Activated CD8-positive, alpha-beta memory T cell treated with anti-CD3 and anti-CD28 coated beads, Interleukin-2, amount 10 ng/mL, durations not matched to agents 7 days and 5 days (primary cell): ENCODE results near the gene BRSK2. TPM values are rescaled to one million over a fixed set of nuclear protein-coding genes. Genes with fewer than 3 reads are reported as not detected.

Source experiments
- ATAC-seq: fragments of 150-1000 bp; cut with Tn5 transposase; one replicate; pipeline ENCODE4 v1.10.0; 2021; ENCODE audit warnings: moderate library complexity
- CTCF ChIA-PET: fragments of 350-600 bp; sonication (Branson Sonifier 250); formaldehyde crosslinking; loops from one replicate; lab custom pipeline; 2021; ENCODE audit warnings: antibody characterized with exemption; lab: Charles Lee
- DNase-seq: peaks from one replicate; pipeline ENCODE4 v3.0.0-alpha.2; 2020
- H3K27ac Mint-ChIP-seq: one replicate; pipeline ENCODE4 v1.8.0; 2021; ENCODE audit warnings: mild to moderate bottlenecking, mixed read lengths
- H3K27me3 Mint-ChIP-seq: one replicate; pipeline ENCODE4 v1.8.0; 2021; ENCODE audit warnings: mixed read lengths
- H3K36me3 Mint-ChIP-seq: one replicate; pipeline ENCODE4 v1.8.0; 2021; ENCODE audit warnings: mild to moderate bottlenecking, mixed read lengths
- H3K4me1 Mint-ChIP-seq: one replicate; pipeline ENCODE4 v1.8.0; 2021; ENCODE audit warnings: mixed read lengths
- H3K4me3 Mint-ChIP-seq: one replicate; pipeline ENCODE4 v1.8.0; 2021; ENCODE audit warnings: mild to moderate bottlenecking, moderate library complexity, mixed read lengths
- H3K9me3 Mint-ChIP-seq: one replicate; pipeline ENCODE4 v1.8.0; 2022; ENCODE audit warnings: low read depth, mixed read lengths
- total RNA-seq, 2 experiments: library from RNA; stranded (reverse); gene quantifications; one replicate each; pipeline ENCODE4 v1.2.3, GENCODE V29; 2021

The BRSK2 gene
- total RNA-seq, 2 experiments from 2014 or later, result 0.40 TPM; not detected in 1

DNA sequence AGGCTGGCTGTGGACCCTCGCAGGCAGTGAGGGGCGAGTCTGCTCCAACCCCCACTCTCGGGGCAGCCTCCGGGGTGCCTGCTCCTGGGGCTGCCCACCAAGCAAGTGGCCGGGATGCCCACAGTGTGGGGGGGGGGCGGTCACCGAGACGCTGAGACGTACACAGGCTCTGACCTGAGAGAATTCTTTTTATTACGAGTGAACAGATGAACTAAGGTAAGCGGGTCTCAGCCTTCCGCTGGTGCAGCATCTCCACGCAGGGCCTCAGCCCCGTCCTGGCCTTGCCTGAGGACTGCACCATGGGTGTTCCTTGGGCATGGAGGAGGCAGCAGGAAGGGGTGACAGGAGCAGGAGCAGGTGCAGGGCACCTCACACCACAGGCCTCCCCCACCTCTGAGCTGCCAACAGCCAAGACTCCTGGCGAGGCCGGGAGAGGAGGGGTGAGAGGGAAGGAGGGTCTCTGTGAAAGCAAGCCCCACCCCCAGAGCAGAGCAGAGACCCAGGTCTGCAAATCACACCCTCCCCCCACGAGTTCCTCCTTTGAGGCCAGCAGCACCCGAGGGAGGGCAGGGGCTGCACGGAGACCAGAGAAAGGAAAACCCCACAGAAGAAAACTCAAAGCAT lies 79.7 kb downstream of the BRSK2 start:
- Mint-ChIP-seq H3K9me3 (no peaks in the 10 kb centered on the region), H3K4me1 (no peaks in the 10 kb centered on the region), H3K4me3 (no peak overlapping the region), H3K27ac (no peak overlapping the region), H3K27me3 (no peaks in the 10 kb centered on the region), H3K36me3 (no peaks in the 10 kb centered on the region)
- ATAC-seq, result no peak
- CTCF ChIA-PET, result no interaction called here
- DNase-seq, result no peak

DNA sequence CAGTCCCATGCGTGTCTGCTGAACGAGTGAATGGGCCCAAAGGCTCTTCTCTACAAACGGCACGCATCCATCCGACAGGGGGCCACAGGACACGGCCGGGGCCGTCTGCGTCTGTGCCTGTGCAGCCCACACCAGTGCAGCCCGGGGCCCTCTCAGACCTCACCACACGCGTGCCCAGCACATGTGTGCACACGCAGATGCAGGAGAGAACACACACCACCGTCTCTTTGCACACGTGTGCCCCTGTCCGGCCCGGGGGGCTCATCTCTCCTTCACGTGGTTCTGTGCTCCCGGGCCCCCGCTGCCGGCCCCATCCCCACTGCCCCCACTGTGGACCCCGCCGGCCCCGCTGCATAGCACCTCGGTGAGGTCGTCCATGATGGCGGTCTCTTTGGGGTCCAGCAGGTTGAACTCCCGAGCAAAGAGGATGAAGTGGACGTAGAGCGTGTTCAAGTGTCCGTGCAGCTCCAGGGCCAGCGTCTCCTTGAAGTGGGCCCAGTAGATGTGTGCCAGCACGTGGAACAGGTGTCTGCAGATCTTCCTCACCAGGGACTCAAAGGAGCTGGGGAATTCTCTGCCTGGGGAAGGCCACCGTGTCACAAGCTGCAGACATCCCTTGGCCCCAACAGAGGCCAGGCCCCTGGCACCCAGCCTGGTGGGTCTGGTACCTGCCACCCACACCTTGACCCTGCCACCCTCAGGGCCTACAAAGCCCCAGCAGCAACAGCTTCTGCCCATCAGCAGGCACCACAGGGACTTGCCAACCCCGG lies 80.4 kb downstream of the BRSK2 start:
- Mint-ChIP-seq H3K27ac (no peak overlapping the region), H3K4me3 (no peak overlapping the region), H3K9me3 (no peaks in the 10 kb centered on the region), H3K36me3 (no peaks in the 10 kb centered on the region), H3K27me3 (no peaks in the 10 kb centered on the region), H3K4me1 (no peaks in the 10 kb centered on the region)
- ATAC-seq, result no peak
- DNase-seq, result no peak
- CTCF ChIA-PET, result no interaction called here

DNA sequence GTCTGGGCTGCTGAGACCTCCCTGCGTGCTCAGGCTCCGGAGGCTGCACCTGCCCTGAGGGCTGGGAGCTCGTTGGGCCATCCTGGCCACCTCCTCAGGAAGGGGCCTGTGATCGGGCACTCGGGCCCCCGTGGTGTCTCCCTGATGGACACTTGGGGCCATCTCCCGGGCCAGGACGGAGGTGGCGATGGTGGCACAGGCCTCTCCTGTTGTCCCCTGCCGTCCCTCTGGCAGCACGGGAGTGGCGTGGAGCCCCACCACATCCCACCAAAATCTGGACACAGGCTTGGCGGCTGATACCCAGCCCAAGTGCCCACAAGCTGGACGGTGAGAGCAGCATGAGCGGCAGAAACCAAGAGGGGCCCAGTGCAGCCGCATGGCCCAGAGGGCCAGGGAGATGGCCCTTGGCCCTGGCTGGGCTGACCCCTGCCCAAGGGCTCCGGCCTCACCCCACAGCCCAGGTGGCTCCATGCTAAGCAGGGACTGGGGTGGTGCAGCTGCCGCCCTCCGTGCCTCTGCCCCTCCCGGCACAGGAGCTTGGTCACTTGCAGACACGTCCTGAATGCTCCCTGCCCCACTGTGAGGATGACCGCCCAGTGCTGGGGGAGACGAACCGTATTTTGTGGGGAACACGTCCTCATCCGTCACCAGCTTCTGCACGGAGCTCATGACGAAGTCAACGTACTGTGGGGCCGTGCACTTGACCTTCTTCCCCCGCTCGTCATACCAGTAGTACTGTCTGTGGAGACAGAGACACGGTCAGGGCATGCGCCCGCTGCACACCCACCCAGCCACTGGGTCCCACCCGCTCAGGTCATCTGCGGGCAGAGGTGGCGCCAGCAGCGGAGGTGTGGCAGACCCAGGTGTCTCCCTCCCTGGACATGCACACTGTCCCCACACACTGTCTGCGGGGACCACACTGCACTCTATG lies 81.2 kb downstream of the BRSK2 start:
- CTCF ChIA-PET, result no interaction called here
- H3K27me3 Mint-ChIP-seq, result no peaks in the 10 kb centered on the region
- H3K9me3 Mint-ChIP-seq, result no peaks in the 10 kb centered on the region
- no peak for ATAC-seq
- no peak overlapping the region for H3K4me3 Mint-ChIP-seq
- H3K4me1 Mint-ChIP-seq, result no peaks in the 10 kb centered on the region
- H3K36me3 Mint-ChIP-seq, result no peaks in the 10 kb centered on the region
- H3K27ac Mint-ChIP-seq, result no peak overlapping the region
- no peak for DNase-seq

DNA sequence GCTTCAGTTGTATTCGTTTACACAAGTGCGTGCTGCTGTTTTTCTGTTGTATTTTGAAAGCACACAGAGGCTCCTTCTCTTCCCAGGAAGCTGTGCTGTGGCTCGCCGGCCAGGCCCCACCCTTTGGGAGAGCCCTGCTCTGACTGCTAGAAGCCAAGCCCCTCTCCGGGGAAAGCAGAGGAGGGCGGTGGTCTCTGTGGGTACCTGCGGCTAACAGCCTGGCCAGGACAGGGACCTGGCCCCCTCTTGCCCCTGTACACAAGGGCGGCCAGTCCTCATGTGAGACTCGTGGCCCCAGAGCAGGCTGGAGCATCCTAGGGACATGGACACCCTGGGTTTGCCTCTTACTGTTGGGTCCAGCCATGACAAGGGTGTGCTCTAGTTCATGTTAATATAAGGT lies 82.0 kb downstream of the BRSK2 start:
- ATAC-seq, result no peak
- DNase-seq, result no peak
- Mint-ChIP-seq H3K9me3 (no peaks in the 10 kb centered on the region), H3K36me3 (no peaks in the 10 kb centered on the region), H3K4me3 (no peak overlapping the region), H3K4me1 (no peaks in the 10 kb centered on the region), H3K27ac (no peak overlapping the region), H3K27me3 (no peaks in the 10 kb centered on the region)
- CTCF ChIA-PET, result no interaction called here

DNA sequence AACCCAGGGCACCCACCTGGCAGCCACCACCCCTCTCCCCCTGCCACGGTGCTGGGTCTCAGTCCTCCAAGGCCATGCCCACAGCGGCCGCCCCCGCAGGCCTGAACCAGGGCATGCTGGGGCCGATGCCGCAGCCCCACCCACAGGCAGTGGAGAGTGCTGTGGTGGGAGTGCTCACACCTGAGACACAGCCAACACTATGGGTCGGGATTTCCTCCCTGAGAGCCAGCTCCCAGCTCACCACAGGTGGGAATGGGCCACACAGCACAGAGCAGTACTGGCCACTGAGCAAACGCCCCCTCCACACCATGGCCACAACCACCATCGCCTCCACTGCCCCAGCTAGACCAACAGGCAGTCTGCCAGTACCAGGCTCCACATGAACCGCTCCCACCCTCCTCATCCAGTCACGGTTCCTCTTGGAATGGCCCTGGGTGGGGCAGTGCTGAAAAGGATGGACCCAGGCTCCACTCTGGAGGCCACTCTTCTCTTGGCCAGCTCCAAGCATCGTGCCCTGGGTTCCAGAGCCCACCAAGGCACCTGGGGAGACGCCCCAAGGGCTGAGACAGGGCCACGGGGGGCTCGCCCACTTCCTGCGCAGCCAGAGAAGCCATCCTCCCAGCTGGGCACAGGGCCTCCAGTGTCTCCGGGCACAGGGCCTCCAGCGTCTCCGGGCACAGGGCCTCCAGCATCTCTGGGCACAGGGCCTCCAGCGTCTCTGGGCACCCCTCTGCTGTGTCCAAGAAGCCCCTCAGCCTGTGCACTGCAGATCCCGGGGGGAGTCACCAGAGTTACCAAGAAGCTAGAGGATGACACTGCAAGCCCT lies 82.7 kb downstream of the BRSK2 start:
- CTCF ChIA-PET, result no interaction called here

DNA sequence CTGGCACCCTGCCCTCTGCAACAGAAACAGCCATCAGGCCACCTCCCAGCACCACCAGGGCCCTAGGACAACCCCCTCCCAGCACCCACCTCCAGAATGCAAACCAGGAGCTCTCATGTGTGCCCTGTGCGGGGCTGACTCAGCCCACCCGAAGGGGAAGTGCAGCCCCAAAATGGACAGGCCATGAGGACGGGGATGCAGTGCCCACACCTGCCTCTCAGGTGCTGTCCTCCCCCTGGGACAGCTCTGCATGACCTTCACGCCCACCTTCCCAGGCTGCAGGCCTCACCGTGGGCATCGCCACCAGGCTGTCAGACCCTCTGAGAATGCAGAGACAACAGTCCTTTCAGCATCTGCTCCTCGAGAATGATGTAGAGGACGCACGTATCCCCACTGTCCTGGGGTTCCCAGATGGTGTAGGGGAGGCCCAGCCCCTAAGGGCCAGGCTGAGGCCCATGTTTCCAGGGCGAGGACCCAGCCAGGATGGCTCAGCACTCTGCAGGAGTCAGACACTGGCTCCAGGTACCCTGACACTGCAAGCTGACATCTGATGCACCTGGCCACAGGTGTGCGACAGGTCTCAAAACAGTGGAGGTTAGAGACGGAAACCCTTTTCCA lies 83.4 kb downstream of the BRSK2 start:
- Mint-ChIP-seq H3K36me3 (no peaks in the 10 kb centered on the region), H3K4me3 (no peak overlapping the region), H3K27me3 (no peaks in the 10 kb centered on the region), H3K9me3 (no peaks in the 10 kb centered on the region), H3K4me1 (no peaks in the 10 kb centered on the region), H3K27ac (no peak overlapping the region)
- CTCF ChIA-PET, result no interaction called here
- ATAC-seq (no peak), DNase-seq (no peak)

More for the DNA sequence above, 82.7 kb downstream of the BRSK2 start:
- H3K4me3 Mint-ChIP-seq, result no peak overlapping the region
- H3K9me3 Mint-ChIP-seq, result no peaks in the 10 kb centered on the region
- ATAC-seq, result no peak
- no peak for DNase-seq
- no peaks in the 10 kb centered on the region for H3K4me1 Mint-ChIP-seq
- H3K27ac Mint-ChIP-seq, result no peak overlapping the region
- no peaks in the 10 kb centered on the region for H3K27me3 Mint-ChIP-seq
- H3K36me3 Mint-ChIP-seq, result no peaks in the 10 kb centered on the region

DNA sequence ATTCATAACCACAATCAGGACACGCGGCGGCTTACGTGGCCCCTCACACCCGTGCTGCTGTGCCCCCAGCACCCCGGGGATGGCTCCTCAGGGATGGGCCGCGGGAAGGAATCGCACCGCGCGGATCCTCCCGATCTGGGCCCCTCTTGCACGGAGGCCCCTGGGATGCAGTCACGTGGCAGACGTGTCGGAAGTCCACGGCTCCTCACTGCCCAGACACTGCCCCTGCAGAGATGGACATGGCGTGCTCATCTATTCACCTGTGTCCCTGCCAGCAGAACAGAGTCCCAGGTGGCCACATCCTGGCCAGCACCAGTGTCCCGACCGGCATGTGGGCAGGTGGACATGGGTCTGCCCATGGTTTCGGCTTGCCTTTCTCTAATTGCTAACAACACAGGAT lies 84.1 kb downstream of the BRSK2 start:
- no peak for ATAC-seq
- Mint-ChIP-seq H3K4me3 (no peak overlapping the region), H3K27me3 (no peaks in the 10 kb centered on the region), H3K36me3 (no peaks in the 10 kb centered on the region), H3K9me3 (no peaks in the 10 kb centered on the region), H3K27ac (no peak overlapping the region), H3K4me1 (no peaks in the 10 kb centered on the region)
- CTCF ChIA-PET, result no interaction called here
- no peak for DNase-seq

DNA sequence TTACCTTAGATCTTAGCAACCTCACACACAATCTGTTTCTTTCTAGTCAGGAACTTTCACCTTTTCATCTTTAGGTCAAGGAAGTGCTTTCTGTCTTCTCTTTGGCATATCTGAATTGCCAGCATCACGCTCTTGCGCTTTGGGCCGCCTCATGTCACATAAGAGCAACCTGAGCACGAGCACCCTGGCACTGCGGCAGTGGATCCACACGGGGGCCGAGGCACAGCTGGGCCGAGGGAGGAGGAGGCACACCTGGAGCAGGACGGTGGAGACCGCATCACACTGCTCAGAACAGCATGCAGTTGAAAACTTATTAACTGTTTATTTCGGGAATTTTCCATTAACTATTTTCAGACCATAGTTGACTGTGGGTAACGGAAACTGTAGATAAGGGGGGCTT lies 86.1 kb downstream of the BRSK2 start:
- Mint-ChIP-seq H3K27ac (no peak overlapping the region), H3K9me3 (no peaks in the 10 kb centered on the region), H3K4me1 (no peaks in the 10 kb centered on the region), H3K36me3 (no peaks in the 10 kb centered on the region), H3K4me3 (no peak overlapping the region), H3K27me3 (no peaks in the 10 kb centered on the region)
- no peak for ATAC-seq
- DNase-seq, result no peak
- CTCF ChIA-PET, result no interaction called here

DNA sequence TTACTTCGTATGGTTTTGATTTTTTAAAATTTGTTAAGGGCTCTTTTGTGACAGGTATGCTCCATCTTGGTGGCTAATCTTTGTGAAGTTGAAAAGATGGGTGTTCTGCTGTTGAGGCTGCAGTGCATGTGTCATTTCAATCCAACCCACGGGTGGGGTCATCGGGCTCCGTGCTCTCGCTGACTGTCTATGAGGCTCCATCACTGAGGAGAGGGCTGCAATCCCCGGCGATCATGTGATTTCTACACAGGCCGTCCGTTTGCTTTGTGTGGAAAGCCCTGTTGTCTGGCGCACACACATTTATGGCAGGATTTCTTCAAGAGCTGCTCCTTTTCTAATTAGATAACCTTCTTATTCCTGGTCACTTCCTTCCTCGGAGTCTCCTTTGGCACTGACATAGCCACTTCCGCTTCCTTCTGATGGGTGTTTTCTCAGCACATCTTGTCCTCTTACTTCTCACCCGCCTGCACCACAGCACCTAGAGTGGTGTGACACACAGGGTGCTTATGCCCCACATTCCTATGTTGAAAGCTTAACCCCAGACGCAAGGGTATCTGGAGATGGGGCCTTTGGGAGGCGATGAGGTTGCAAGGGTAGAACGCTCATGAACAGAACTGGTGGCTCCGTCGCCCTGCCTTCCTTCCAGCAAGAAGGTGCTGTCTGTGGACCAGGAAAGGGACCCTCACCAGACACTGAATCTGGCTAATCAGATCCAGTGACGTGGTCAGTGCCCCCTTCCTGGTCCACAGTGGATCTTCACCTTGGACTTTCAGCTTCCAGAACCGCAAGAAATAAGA lies 87.4 kb downstream of the BRSK2 start:
- H3K9me3 Mint-ChIP-seq, result no peaks in the 10 kb centered on the region
- no peak overlapping the region for H3K4me3 Mint-ChIP-seq
- no peaks in the 10 kb centered on the region for H3K4me1 Mint-ChIP-seq
- CTCF ChIA-PET, result no interaction called here
- no peaks in the 10 kb centered on the region for H3K27me3 Mint-ChIP-seq
- no peaks in the 10 kb centered on the region for H3K36me3 Mint-ChIP-seq
- DNase-seq, result no peak
- H3K27ac Mint-ChIP-seq, result no peak overlapping the region
- ATAC-seq, result no peak

DNA sequence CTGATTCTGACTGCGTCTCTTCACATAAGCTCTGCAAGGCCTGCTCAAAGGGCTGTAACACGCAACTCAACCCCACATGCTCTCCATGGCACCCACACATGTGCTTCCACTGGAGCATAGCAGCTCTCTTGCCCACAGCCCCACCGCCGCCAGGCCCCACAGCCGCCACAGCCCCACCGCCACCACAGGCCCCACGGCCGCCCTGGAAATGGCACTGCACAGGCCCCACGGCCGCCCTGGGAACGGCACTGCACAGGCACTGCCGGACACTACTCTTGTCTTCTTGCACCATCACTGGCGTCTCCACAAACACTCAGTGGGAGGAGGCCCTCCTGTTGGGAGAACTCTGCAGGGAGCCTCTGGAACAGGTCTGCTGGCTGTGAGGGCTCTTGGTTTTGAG lies 88.3 kb downstream of the BRSK2 start:
- CTCF ChIA-PET, result no interaction called here
- H3K27me3 Mint-ChIP-seq, result no peaks in the 10 kb centered on the region
- H3K36me3 Mint-ChIP-seq, result no peaks in the 10 kb centered on the region
- no peaks in the 10 kb centered on the region for H3K9me3 Mint-ChIP-seq
- ATAC-seq (no peak), DNase-seq (no peak)
- H3K4me3 Mint-ChIP-seq, result no peak overlapping the region
- no peak overlapping the region for H3K27ac Mint-ChIP-seq
- H3K4me1 Mint-ChIP-seq, result no peaks in the 10 kb centered on the region

DNA sequence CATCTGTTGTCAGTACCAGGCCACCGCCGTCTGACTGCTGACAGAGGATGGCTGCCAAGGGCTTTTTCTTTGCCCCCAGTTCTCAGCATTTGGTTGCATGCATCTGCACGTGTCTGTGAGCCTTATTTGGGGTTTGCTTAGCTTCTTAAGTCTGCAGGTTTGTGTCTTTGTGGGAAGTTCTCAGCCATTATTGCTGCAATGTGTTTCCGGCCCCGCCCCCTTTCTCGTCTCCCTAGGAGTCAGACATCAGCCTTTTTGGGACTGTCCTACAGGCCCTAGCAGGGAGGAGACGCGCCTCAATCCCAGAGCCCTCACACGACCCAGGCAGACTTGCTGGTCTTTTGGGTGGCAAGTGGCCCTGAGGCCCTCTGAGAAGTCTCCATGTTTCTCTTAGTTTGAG lies 88.8 kb downstream of the BRSK2 start:
- ATAC-seq (no peak), DNase-seq (no peak)
- no peak overlapping the region for H3K27ac Mint-ChIP-seq

DNA sequence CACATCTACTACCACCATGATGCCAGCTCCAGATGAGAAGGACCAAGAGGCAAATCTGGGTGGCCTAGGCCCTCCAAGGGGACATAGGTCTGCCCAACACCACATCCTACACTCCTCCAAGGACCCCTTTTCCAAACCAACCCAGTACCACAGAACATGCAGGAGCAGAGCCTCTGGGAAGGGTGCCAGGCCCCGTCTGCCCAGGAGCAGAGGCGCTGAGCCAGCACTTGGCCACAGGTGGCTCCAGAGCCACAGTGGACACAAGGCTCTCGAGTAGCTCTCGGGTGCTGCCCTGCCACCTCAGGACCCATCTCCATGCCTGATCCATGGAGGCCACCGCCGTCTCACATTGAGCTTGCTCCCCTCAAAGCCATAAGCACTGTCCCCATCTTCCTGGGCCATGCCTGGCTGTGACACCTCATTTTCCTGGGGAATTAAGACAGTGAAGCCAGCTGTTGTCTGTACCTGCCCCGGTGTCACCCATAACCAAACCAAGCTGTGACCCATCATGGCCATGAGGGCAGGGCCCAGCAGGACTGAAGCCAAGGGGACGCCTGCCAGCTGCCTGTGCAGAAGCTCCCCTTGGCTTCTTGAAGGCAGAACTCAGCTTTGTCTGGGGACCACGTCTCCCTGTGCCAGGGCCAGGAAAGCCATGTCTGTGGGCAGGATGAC lies 89.4 kb downstream of the BRSK2 start:
- Mint-ChIP-seq H3K27ac (no peak overlapping the region), H3K27me3 (no peaks in the 10 kb centered on the region), H3K36me3 (no peaks in the 10 kb centered on the region), H3K9me3 (no peaks in the 10 kb centered on the region), H3K4me1 (no peaks in the 10 kb centered on the region), H3K4me3 (no peak overlapping the region)
- DNase-seq (no peak), ATAC-seq (no peak)
- CTCF ChIA-PET, result no interaction called here

More for the DNA sequence above, 88.8 kb downstream of the BRSK2 start:
- H3K4me3 Mint-ChIP-seq, result no peak overlapping the region
- CTCF ChIA-PET, result no interaction called here
- no peaks in the 10 kb centered on the region for H3K4me1 Mint-ChIP-seq
- no peaks in the 10 kb centered on the region for H3K27me3 Mint-ChIP-seq
- H3K9me3 Mint-ChIP-seq, result no peaks in the 10 kb centered on the region
- no peaks in the 10 kb centered on the region for H3K36me3 Mint-ChIP-seq
